ENCODE results near the gene FRMD3.

FRMD3 gene

GRCh38 chr9:83454076-83454475 is 84.1 kb downstream of the FRMD3 start:
- no peak for TF ChIP-seq CTCF (conservative IDR thresholded peaks at IDR 0.05; ENCODE audit: low read depth, low read length)
- Histone ChIP-seq H3K9ac (no peak overlapping the region), H3K4me1 (ENCODE audit: low read depth, poor library complexity, severe bottlenecking) (no peaks in the 10 kb centered on the region), H2AFZ (ENCODE audit: low read depth) (no peak overlapping the region), H3K4me3 (IDR thresholded peaks at IDR 0.05; ENCODE audit: insufficient read depth, low read depth, low read length) (no peak overlapping the region), H3K4me2 (no peak overlapping the region), H3K79me2 (ENCODE audit: insufficient read depth, low read depth) (no peaks in the 10 kb centered on the region), H3K27ac (no peak overlapping the region), H4K20me1 (ENCODE audit: insufficient read depth) (no peaks in the 10 kb centered on the region), H3K36me3 (ENCODE audit: insufficient read depth) (no peaks in the 10 kb centered on the region), H3K27me3 (ENCODE audit: insufficient read depth, low read depth) (no peaks in the 10 kb centered on the region)

- Histone ChIP-seq H3K27ac (no peak overlapping the region), H3K4me1 (ENCODE audit: low read depth, poor library complexity, severe bottlenecking) (no peaks in the 10 kb centered on the region), H4K20me1 (ENCODE audit: insufficient read depth) (no peaks in the 10 kb centered on the region), H3K36me3 (ENCODE audit: insufficient read depth) (no peaks in the 10 kb centered on the region), H3K79me2 (ENCODE audit: insufficient read depth, low read depth) (no peaks in the 10 kb centered on the region), H3K4me3 (IDR thresholded peaks at IDR 0.05; ENCODE audit: insufficient read depth, low read depth, low read length) (no peak overlapping the region), H2AFZ (ENCODE audit: low read depth) (no peak overlapping the region), H3K27me3 (ENCODE audit: insufficient read depth, low read depth) (no peaks in the 10 kb centered on the region), H3K9ac (no peak overlapping the region), H3K4me2 (no peak overlapping the region)
- no peak for TF ChIP-seq CTCF (conservative IDR thresholded peaks at IDR 0.05; ENCODE audit: low read depth, low read length)
These were observed 86.9 kb downstream of the FRMD3 start for GRCh38 chr9:83451308-83451707.

- Histone ChIP-seq H3K27me3 (ENCODE audit: insufficient read depth, low read depth) (no peaks in the 10 kb centered on the region), H3K9ac (no peak overlapping the region), H3K27ac (no peak overlapping the region), H2AFZ (ENCODE audit: low read depth) (no peak overlapping the region), H3K36me3 (ENCODE audit: insufficient read depth) (no peaks in the 10 kb centered on the region), H3K4me2 (no peak overlapping the region), H4K20me1 (ENCODE audit: insufficient read depth) (no peaks in the 10 kb centered on the region), H3K4me3 (IDR thresholded peaks at IDR 0.05; ENCODE audit: insufficient read depth, low read depth, low read length) (no peak overlapping the region), H3K4me1 (ENCODE audit: low read depth, poor library complexity, severe bottlenecking) (no peaks in the 10 kb centered on the region), H3K79me2 (ENCODE audit: insufficient read depth, low read depth) (no peaks in the 10 kb centered on the region)
- TF ChIP-seq CTCF (conservative IDR thresholded peaks at IDR 0.05; ENCODE audit: low read depth, low read length): no peak
These were observed 88.2 kb downstream of the FRMD3 start for GRCh38 chr9:83449983-83450382.

GRCh38 chr9:83449166-83449565 is 89.0 kb downstream of the FRMD3 start:
- H4K20me1 ChIP-seq (ENCODE audit: insufficient read depth): no peaks in the 10 kb centered on the region
- H2AFZ ChIP-seq (ENCODE audit: low read depth): no peak overlapping the region

More at GRCh38 chr9:83449166-83449565, 89.0 kb downstream of the FRMD3 start:
- H3K9ac ChIP-seq: no peak overlapping the region
- H3K4me1 ChIP-seq (ENCODE audit: low read depth, poor library complexity, severe bottlenecking): no peaks in the 10 kb centered on the region
- TF ChIP-seq CTCF (conservative IDR thresholded peaks at IDR 0.05; ENCODE audit: low read depth, low read length): no peak
- H3K27me3 ChIP-seq (ENCODE audit: insufficient read depth, low read depth): no peaks in the 10 kb centered on the region
- H3K36me3 ChIP-seq (ENCODE audit: insufficient read depth): no peaks in the 10 kb centered on the region
- H3K27ac ChIP-seq: no peak overlapping the region
- no peaks in the 10 kb centered on the region for H3K79me2 ChIP-seq (ENCODE audit: insufficient read depth, low read depth)
- H3K4me3 ChIP-seq (IDR thresholded peaks at IDR 0.05; ENCODE audit: insufficient read depth, low read depth, low read length): no peak overlapping the region
- H3K4me2 ChIP-seq: no peak overlapping the region

All from KMS-11 (cell line).